H1 (cell line): ENCODE measurements around the gene ANKS1B. TPM values are rescaled to one million over a fixed set of nuclear protein-coding genes. Genes with fewer than 3 reads are reported as not detected.

ENCODE experiments used
- CTCF ChIA-PET: fragments of 300-600 bp; sonication (Branson Sonifier 250); formaldehyde crosslinking; loops from one replicate; lab custom pipeline; 2021; ENCODE audit not compliant: partially characterized antibody; lab: Charles Lee
- POLR2A ChIA-PET: fragments of 300-600 bp; sonication (Branson Sonifier 250); formaldehyde crosslinking; loops from one replicate; lab custom pipeline; 2021; ENCODE audit warnings: inconsistent platforms; ENCODE audit not compliant: partially characterized antibody; lab: Charles Lee
- DNase-seq, 2 experiments: peaks; one replicate each; pipeline versions ENCODE4 v3.0.0 to v3.0.0-alpha.2; 2010 to 2022; ENCODE audit warnings: low spot score in 2 of 2, low read depth in 1 of 2, mixed read lengths in 1 of 2
- FAIRE-seq: peaks from 2 replicates; lab custom pipeline; 2011; peaks lifted over from hg19 to GRCh38; lab: Jason Lieb, UNC
- H2AFZ ChIP-seq: 2 replicates; pipeline ENCODE4 v1.8.1; 2012; ENCODE audit warnings: low read length, inconsistent platforms
- H2AK5ac ChIP-seq: 2 replicates; pipeline ENCODE4 v1.6.1; 2013; ENCODE audit warnings: low read depth, low read length
- H2BK120ac ChIP-seq: replicated peaks from 2 replicates; pipeline ENCODE3; 2013; ENCODE audit warnings: low read depth, low read length, inconsistent platforms
- H2BK12ac ChIP-seq: 2 replicates; pipeline ENCODE4 v1.6.1; 2013; ENCODE audit warnings: low read depth, low read length
- H2BK15ac ChIP-seq: 2 replicates; pipeline ENCODE4 v1.6.1; 2013; ENCODE audit warnings: low read length
- H2BK20ac ChIP-seq: 2 replicates; pipeline ENCODE4 v1.6.1; 2013; ENCODE audit warnings: low read length
- H2BK5ac ChIP-seq: 2 replicates; pipeline ENCODE4 v1.6.1; 2013; ENCODE audit warnings: low read depth, low read length
- H3K14ac ChIP-seq: 2 replicates; pipeline ENCODE4 v1.6.1; 2013; ENCODE audit warnings: inconsistent platforms; ENCODE audit not compliant: insufficient read length
- H3K18ac ChIP-seq: 2 replicates; pipeline ENCODE4 v1.6.1; 2013; ENCODE audit warnings: low read length; ENCODE audit errors: extremely low read depth
- H3K23ac ChIP-seq: 2 replicates; pipeline ENCODE4 v1.6.1; 2013; ENCODE audit warnings: inconsistent platforms; ENCODE audit not compliant: insufficient read length
- H3K23me2 ChIP-seq: 2 replicates; pipeline ENCODE4 v1.6.1; 2013; ENCODE audit warnings: low read depth, low read length
- H3K27ac ChIP-seq: 2 replicates; pipeline ENCODE4 v1.6.1; 2011; ENCODE audit warnings: low read depth, low read length, inconsistent platforms
- H3K27me3 ChIP-seq, 4 experiments: replicated peaks in 1 of 4; 1 replicate in 1 of 4; 2 replicates in 3 of 4; pipeline versions ENCODE4 v1.6.1 to v1.8.1; 2011 to 2013; ENCODE audit warnings: low read length in 3 of 4, mild to moderate bottlenecking in 3 of 4, inconsistent platforms in 2 of 4, mixed read lengths in 2 of 4, moderate library complexity in 1 of 4; ENCODE audit not compliant: control insufficient read depth in 3 of 4, insufficient read depth in 3 of 4; ENCODE audit errors: extremely low read depth in 1 of 4
- H3K36me3 ChIP-seq, 4 experiments: 2 replicates each; pipeline versions ENCODE4 v1.6.1 to v1.8.1; 2011 to 2013; ENCODE audit warnings: mild to moderate bottlenecking in 4 of 4, low read length in 3 of 4, moderate library complexity in 2 of 4, control low read depth in 1 of 4, inconsistent platforms in 1 of 4; ENCODE audit not compliant: insufficient read depth in 4 of 4, control insufficient read depth in 2 of 4
- H3K4ac ChIP-seq: replicated peaks from 2 replicates; pipeline ENCODE3; 2013; ENCODE audit warnings: low read length, low read depth, mixed read lengths, inconsistent platforms; ENCODE audit not compliant: insufficient read length
- H3K4me1 ChIP-seq, 4 experiments: replicated peaks in 1 of 4; 1 replicate in 1 of 4; 2 replicates in 3 of 4; pipeline versions ENCODE4 v1.6.1 to v1.8.1; 2011 to 2013; ENCODE audit warnings: low read length in 3 of 4, inconsistent platforms in 2 of 4, mixed read lengths in 1 of 4; ENCODE audit not compliant: insufficient read depth in 4 of 4, control insufficient read depth in 3 of 4
- H3K4me2 ChIP-seq, 2 experiments: 2 replicates each; pipeline versions ENCODE4 v1.6.1 to v1.8.1; 2011 to 2013; ENCODE audit warnings: low read depth in 2 of 2, low read length in 2 of 2, control low read depth in 1 of 2, inconsistent platforms in 1 of 2, mild to moderate bottlenecking in 1 of 2; ENCODE audit not compliant: insufficient read depth in 1 of 2
- H3K4me3 ChIP-seq, 4 experiments: fragments of 200-600, 300-600 bp in 1 of 4; sonication (generic), shearing (Covaris generic), sonication (Bioruptor Twin) in 1 of 4; 2 replicates each; pipeline versions ENCODE4 v1.5.1 to v1.8.1; 2011 to 2016; ENCODE audit warnings: low read length in 4 of 4, low read depth in 3 of 4, control low read depth in 2 of 4, inconsistent platforms in 2 of 4, mild to moderate bottlenecking in 2 of 4, mixed read lengths in 1 of 4, moderate library complexity in 1 of 4; ENCODE audit not compliant: insufficient read depth in 2 of 4; ENCODE audit errors: extremely low read depth in 1 of 4
- H3K56ac ChIP-seq: replicated peaks from 2 replicates; pipeline ENCODE3; 2013; ENCODE audit warnings: low read depth, mild to moderate bottlenecking, mixed read lengths, low read length, inconsistent platforms; ENCODE audit not compliant: insufficient read length
- H3K79me1 ChIP-seq: 2 replicates; pipeline ENCODE4 v1.6.1; 2013; ENCODE audit warnings: low read depth, low read length, control low read depth
- H3K79me2 ChIP-seq, 2 experiments: 2 replicates each; pipeline versions ENCODE4 v1.6.1 to v1.8.1; 2012 to 2013; ENCODE audit warnings: low read length in 2 of 2, mild to moderate bottlenecking in 2 of 2, inconsistent platforms in 1 of 2; ENCODE audit not compliant: insufficient read depth in 2 of 2, control insufficient read depth in 1 of 2
- H3K9ac ChIP-seq, 4 experiments: replicated peaks in 1 of 4; 1 replicate in 1 of 4; 2 replicates in 3 of 4; pipeline versions ENCODE4 v1.6.1 to v1.8.1; 2011 to 2013; ENCODE audit warnings: low read depth in 3 of 4, low read length in 3 of 4, control low read depth in 2 of 4, mild to moderate bottlenecking in 2 of 4, moderate library complexity in 2 of 4, inconsistent platforms in 1 of 4; ENCODE audit errors: extremely low read depth in 1 of 4
- H3K9me3 ChIP-seq, 2 experiments: 2 replicates each; pipeline versions ENCODE4 v1.6.1 to v1.8.1; 2012 to 2013; ENCODE audit warnings: mild to moderate bottlenecking in 2 of 2, moderate library complexity in 2 of 2, control low read depth in 1 of 2, inconsistent platforms in 1 of 2, low read depth in 1 of 2, low read length in 1 of 2, mixed read lengths in 1 of 2; ENCODE audit not compliant: insufficient read depth in 2 of 2
- H4K20me1 ChIP-seq, 2 experiments: replicated peaks in 1 of 2; 2 replicates each; pipeline versions ENCODE3 to v1.8.1; 2011 to 2013; ENCODE audit warnings: inconsistent platforms in 2 of 2, low read length in 2 of 2, mild to moderate bottlenecking in 1 of 2; ENCODE audit not compliant: insufficient read depth in 2 of 2, control insufficient read depth in 1 of 2
- H4K5ac ChIP-seq: 2 replicates; pipeline ENCODE4 v1.6.1; 2013; ENCODE audit warnings: low read length, low read depth, mixed read lengths, inconsistent platforms; ENCODE audit not compliant: insufficient read length
- H4K8ac ChIP-seq: 2 replicates; pipeline ENCODE4 v1.8.0; 2013; ENCODE audit warnings: mild to moderate bottlenecking, moderate library complexity, low read length, inconsistent platforms; ENCODE audit not compliant: insufficient read depth; ENCODE audit errors: extremely low read depth
- H4K91ac ChIP-seq: replicated peaks from 2 replicates; pipeline ENCODE3; 2013; ENCODE audit warnings: low read length, mixed read lengths, inconsistent platforms; ENCODE audit not compliant: insufficient read length
- CHD1 ChIP-seq: IDR thresholded peaks from 2 replicates; pipeline ENCODE4 v1.6.1; 2012; ENCODE audit warnings: low read depth, low read length, improper control_type of control experiment
- EP300 ChIP-seq, 2 experiments: IDR thresholded peaks; 1 replicate in 1 of 2; 2 replicates in 1 of 2; pipeline ENCODE4 v1.6.1; 2011 to 2012; ENCODE audit warnings: low read depth in 2 of 2, low read length in 2 of 2, mild to moderate bottlenecking in 2 of 2, borderline replicate concordance in 1 of 2, inconsistent platforms in 1 of 2, moderate library complexity in 1 of 2
- EZH2 ChIP-seq: fragments of 200-600 bp; sonication (generic); IDR thresholded peaks from 2 replicates; pipeline ENCODE4 v1.7.1; 2012; ENCODE audit warnings: low read depth, mild to moderate bottlenecking, moderate library complexity, low read length, inconsistent platforms; ENCODE audit not compliant: severe bottlenecking
- JUN ChIP-seq: IDR thresholded peaks from 2 replicates; pipeline ENCODE4 v1.6.1; 2011; ENCODE audit warnings: low read depth, mild to moderate bottlenecking, improper control_type of control experiment, low read length
- POLR2A ChIP-seq, 2 experiments: IDR thresholded peaks; 1 replicate in 1 of 2; 2 replicates in 1 of 2; pipeline ENCODE4 v1.6.1; 2011; ENCODE audit warnings: low read depth in 2 of 2, low read length in 2 of 2, mild to moderate bottlenecking in 2 of 2; ENCODE audit errors: control extremely low read depth in 1 of 2
- POU5F1 ChIP-seq: IDR thresholded peaks from 2 replicates; pipeline ENCODE4 v1.6.1; 2011; ENCODE audit warnings: low read depth, mild to moderate bottlenecking, low read length, moderate library complexity
- SIN3A ChIP-seq, 2 experiments: IDR thresholded peaks in 1 of 2; conservative IDR thresholded peaks in 1 of 2; 2 replicates each; pipeline ENCODE4 v1.6.1; 2011 to 2012; ENCODE audit warnings: low read length in 2 of 2, improper control_type of control experiment in 1 of 2, low read depth in 1 of 2, mild to moderate bottlenecking in 1 of 2
- ZNF274 ChIP-seq: IDR thresholded peaks from 2 replicates; pipeline ENCODE4 v1.7.0; 2012; ENCODE audit warnings: low read length, borderline replicate concordance; ENCODE audit errors: extremely low read depth
- WGBS, 2 experiments: shearing (Covaris generic) in 1 of 2; methylation state at CpG; one replicate each; pipeline versions ENCODE4 v1.1.6 to v1.1.7; 2013 to 2015; ENCODE audit warnings: low lambda C conversion rate in 2 of 2, mixed read lengths in 2 of 2, inconsistent platforms in 1 of 2, low coverage in 1 of 2, missing lambda C conversion rate in 1 of 2; ENCODE audit not compliant: insufficient replicate concordance in 2 of 2, insufficient coverage in 1 of 2, insufficient read length in 1 of 2; ENCODE audit errors: extremely low coverage in 1 of 2, missing lambda C conversion rate in 1 of 2; 5-methylcytosine and 5-hydroxymethylcytosine counted together
- polyA plus RNA-seq, 7 experiments: library from polyadenylated mRNA; depleted of rRNA in 3 of 7; stranded (reverse) in 5 of 7; unstranded in 2 of 7; fragments of >200 nt in 5 of 7; fragments of 200-250 nt in 2 of 7; gene quantifications; 1 replicate in 5 of 7; 2 replicates in 1 of 7; 4 replicates in 1 of 7; pipeline versions ENCODE4 v1.2.1 to v1.2.3, GENCODE V29; 2011 to 2013; ENCODE audit warnings: missing spikeins in 2 of 7, mixed read lengths in 2 of 7
- total RNA-seq: library from RNA; stranded (reverse); fragmentation: NEBNext Ultra II Directional; extraction: Animal tissue kit (Norgen Biotek cat#: 25700); gene quantifications from 2 replicates; pipeline ENCODE4 v1.2.1, GENCODE V29; 2021

ANKS1B gene
- total and polyA plus RNA-seq, 2 of the 8 experiments (the other 6 are each of a cell fraction or from before 2014, with no cell fraction given) = 2.7 to 6.1 TPM

DNA sequence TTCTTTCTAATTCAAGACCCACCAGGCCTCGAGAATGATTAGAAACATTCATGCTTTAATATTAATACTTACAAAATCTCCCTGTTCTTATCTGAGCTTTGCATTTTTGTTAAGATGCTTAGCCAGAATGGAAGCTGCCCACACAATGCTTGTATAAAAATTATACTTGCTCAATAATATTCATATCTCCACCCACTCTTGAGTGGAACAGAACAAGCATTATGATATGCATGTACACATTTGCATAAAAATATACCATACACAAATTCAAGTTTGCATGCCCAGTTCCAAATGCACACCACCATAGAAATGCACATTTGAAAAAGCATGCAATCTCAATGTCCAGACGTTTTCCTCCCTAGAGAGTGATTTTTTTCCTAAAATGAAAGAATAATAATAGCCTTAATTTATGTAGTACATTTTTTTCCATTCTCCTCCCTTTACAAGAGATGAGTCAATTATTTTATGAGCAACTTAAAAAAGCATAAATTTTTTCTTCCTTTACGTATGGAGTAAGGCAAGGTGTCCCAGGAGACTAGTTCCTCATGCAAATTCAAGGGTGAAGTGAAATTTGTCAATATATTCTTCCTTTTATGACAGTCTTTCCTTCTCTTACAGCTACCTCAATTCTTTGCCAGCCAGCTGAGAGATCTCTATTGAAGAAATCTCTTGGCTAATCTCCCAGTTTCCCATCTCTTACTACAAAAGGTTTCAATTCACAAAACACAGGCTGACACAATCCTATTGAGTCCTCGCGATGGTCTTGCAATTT is 650.3 kb downstream of the ANKS1B start:
- POLR2A ChIA-PET = no interaction called here
- H3K4me3 ChIP-seq = no peak overlapping the region

More for the DNA sequence above, 650.3 kb downstream of the ANKS1B start:
- no peaks in the 10 kb centered on the region for H3K36me3 ChIP-seq
- no peak overlapping the region for H3K4ac ChIP-seq
- no peak overlapping the region for H2BK12ac ChIP-seq
- no peak overlapping the region for H3K4me2 ChIP-seq
- no peak overlapping the region for H4K5ac ChIP-seq
- H3K27ac ChIP-seq = no peak overlapping the region
- TF ChIP-seq SIN3A (conservative IDR thresholded peaks at IDR 0.05 in 1 of 2, IDR thresholded peaks at IDR 0.05 in 1 of 2; ENCODE audit: low read depth in 1 of 2, low read length in 2 of 2) = no peak
- no peak for TF ChIP-seq POLR2A (IDR thresholded peaks at IDR 0.05; ENCODE audit: control extremely low read depth in 1 of 2, low read depth in 2 of 2, low read length in 2 of 2)
- no peak for TF ChIP-seq POU5F1
- no peak for TF ChIP-seq JUN
- TF ChIP-seq CHD1 = no peak
- TF ChIP-seq EP300 (IDR thresholded peaks at IDR 0.05; ENCODE audit: borderline replicate concordance in 1 of 2, low read depth in 2 of 2, low read length in 2 of 2) = no peak
- no peak for TF ChIP-seq ZNF274
- TF ChIP-seq EZH2 = no peak
- TF ChIP-seq, all 59 proteins: peak for 0
- Histone ChIP-seq H3K27me3 (no peaks in the 10 kb centered on the region), H3K79me1 (no peaks in the 10 kb centered on the region), H2BK20ac (no peak overlapping the region), H3K14ac (no peak overlapping the region), H3K23me2 (no peaks in the 10 kb centered on the region), H3K4me1 (no peaks in the 10 kb centered on the region), H3K9ac (no peak overlapping the region), H3K9me3 (no peaks in the 10 kb centered on the region), H3K56ac (no peak overlapping the region), H2AFZ (no peak overlapping the region), H2AK5ac (no peak overlapping the region), H3K18ac (no peak overlapping the region), H4K91ac (no peak overlapping the region), H4K20me1 (peaks cover 0 to 2% of the 10 kb centered on the region in 2 experiments), H2BK5ac (no peak overlapping the region), H3K23ac (no peak overlapping the region), H2BK120ac (no peak overlapping the region), H3K79me2 (no peaks in the 10 kb centered on the region), H4K8ac (no peak overlapping the region), H2BK15ac (no peak overlapping the region)
- FAIRE-seq = no peak
- DNase-seq = no peak
- 76% methylated on average over 5 of the region's 5 CpGs; no CpG with 5 or more reads in 1 of the 2 experiments for WGBS, 2 experiments
- CTCF ChIA-PET = interaction anchor here (0.7 kb wide), 1 partner anchor 572 kb away, joined by 4 read pairs; no protein-coding TSS in a partner anchor
